Gastroesophageal sphincter (tissue), 4 donors: ENCODE results near the gene SRPK2. TPM values are rescaled to one million over a fixed set of nuclear protein-coding genes. Genes with fewer than 3 reads are reported as not detected.

Source experiments
- ATAC-seq: fragments of 150-250 bp; one replicate; pipeline ENCODE4 v1.9.1; 2016; ENCODE audit warnings: mild to moderate bottlenecking, moderate library complexity
- H3K27ac ChIP-seq, 4 donors: fragments of 200-600 bp; sonication (generic) in 3 of 4; 1 replicate in 3 of 4; 2 replicates in 1 of 4; pipeline ENCODE4 v1.5.1; 2016 to 2019
- H3K27me3 ChIP-seq: fragments of 200-600 bp; sonication (generic); one replicate; pipeline ENCODE4 v1.5.1; 2019
- H3K36me3 ChIP-seq, 2 donors: fragments of 200-600 bp; sonication (generic); one replicate each; pipeline ENCODE4 v1.5.1; 2019; ENCODE audit warnings: control low read depth in 1 of 2
- H3K4me1 ChIP-seq, 3 donors: fragments of 200-600 bp; sonication (generic); 1 replicate in 2 of 3; 2 replicates in 1 of 3; pipeline ENCODE4 v1.5.1; 2016 to 2019; ENCODE audit warnings: control low read depth in 2 of 3
- H3K4me3 ChIP-seq, 2 donors: fragments of 200-600 bp; sonication (generic); one replicate each; pipeline ENCODE4 v1.5.1; 2019; ENCODE audit warnings: mild to moderate bottlenecking in 1 of 2, moderate library complexity in 1 of 2
- H3K9me3 ChIP-seq, 3 donors: fragments of 200-600 bp; sonication (generic); one replicate each; pipeline ENCODE4 v1.5.1; 2017 to 2019; ENCODE audit warnings: control low read depth in 2 of 3
- CTCF ChIP-seq, 4 experiments: fragments of 200-600 bp in 2 of 4; fragments of 450-650 bp in 2 of 4; sonication (generic) in 1 of 4; IDR thresholded peaks; one replicate each; pipeline ENCODE4 v1.5.1; 2017 to 2019; ENCODE audit warnings: antibody characterized with exemption in 4 of 4, mild to moderate bottlenecking in 2 of 4, moderate library complexity in 2 of 4
- EP300 ChIP-seq: sonication (generic); formaldehyde crosslinking; IDR thresholded peaks from one replicate; pipeline ENCODE4 v1.6.1; 2017; ENCODE audit warnings: antibody characterized with exemption, mild to moderate bottlenecking
- POLR2A ChIP-seq, 2 donors: fragments of 450-650 bp; IDR thresholded peaks; one replicate each; pipeline ENCODE4 v1.6.1; 2017; ENCODE audit warnings: antibody characterized with exemption in 2 of 2, mild to moderate bottlenecking in 2 of 2, moderate library complexity in 1 of 2
- POLR2AphosphoS5 ChIP-seq: sonication (generic); formaldehyde crosslinking; IDR thresholded peaks from one replicate; pipeline ENCODE4 v1.6.1; 2017; ENCODE audit warnings: antibody characterized with exemption
- WGBS, 2 donors: methylation state at CpG; one replicate each; pipeline ENCODE4 v1.1.5; 2018; ENCODE audit warnings: low coverage in 1 of 2; 5-methylcytosine and 5-hydroxymethylcytosine counted together
- total RNA-seq, 4 donors: library from RNA; depleted of rRNA; stranded (reverse); fragments of >200 nt; gene quantifications; one replicate each; pipeline ENCODE4 v1.1.0, GENCODE V29; 2016

SRPK2 gene
- total RNA-seq, 4 donors from 2014 or later = 41.7 to 47.9 (median 43.8) TPM

- WGBS, 2 donors = 75% methylated on average over 2 of the region's 7 CpGs; no CpG with 5 or more reads in 1 of the 2 donors
- H3K9me3 ChIP-seq = no peaks in the 10 kb centered on the region
- no peak overlapping the region for H3K27ac ChIP-seq
- no peak for TF ChIP-seq CTCF (IDR thresholded peaks at IDR 0.05)
- TF ChIP-seq POLR2A (IDR thresholded peaks at IDR 0.05) = no peak
- TF ChIP-seq EP300 = no peak
- no peak for ATAC-seq
- peaks cover 0 to 6% (median 0%) of the 10 kb centered on the region in 3 donors for H3K4me1 ChIP-seq
- peaks cover 0 to 59% of the 10 kb centered on the region in 2 donors for H3K36me3 ChIP-seq
- H3K4me3 ChIP-seq = no peak overlapping the region
- H3K27me3 ChIP-seq = no peaks in the 10 kb centered on the region
Observed at GRCh38 chr7:105133358-105133757, 255.4 kb downstream of the SRPK2 start.

DNA sequence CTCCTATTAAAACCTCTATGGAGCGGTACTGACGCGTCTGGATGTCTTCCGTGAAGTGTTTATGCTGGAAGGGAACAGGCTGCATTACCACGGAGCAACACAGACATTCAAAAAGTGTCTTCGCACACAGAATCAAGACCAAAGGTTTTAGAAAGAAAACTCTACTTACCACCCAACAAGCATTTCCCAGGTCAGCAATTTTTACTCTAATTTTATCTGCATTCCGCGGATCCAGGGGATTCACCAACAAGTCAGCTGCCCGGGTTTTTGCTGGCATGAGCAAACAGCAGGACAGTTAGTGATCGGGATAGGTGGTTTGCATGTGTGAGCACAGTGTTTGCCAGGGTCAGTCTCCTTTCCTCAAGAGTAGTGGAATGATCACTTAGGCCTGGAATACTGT is 255.9 kb downstream of the SRPK2 start:
- Histone ChIP-seq H3K4me3 (no peak overlapping the region), H3K27me3 (no peaks in the 10 kb centered on the region), H3K36me3 (peaks cover 0 to 59% of the 10 kb centered on the region in 2 donors), H3K27ac (no peak overlapping the region), H3K4me1 (peaks cover 0 to 6% (median 0%) of the 10 kb centered on the region in 3 donors), H3K9me3 (no peaks in the 10 kb centered on the region)
- TF ChIP-seq POLR2AphosphoS5 (no peak), CTCF (IDR thresholded peaks at IDR 0.05) (no peak), EP300 (no peak), POLR2A (IDR thresholded peaks at IDR 0.05) (no peak)
- WGBS, 2 donors = 89 to 95% methylated on average over 5 to 9 of the region's 10 CpGs
- no peak for ATAC-seq

DNA sequence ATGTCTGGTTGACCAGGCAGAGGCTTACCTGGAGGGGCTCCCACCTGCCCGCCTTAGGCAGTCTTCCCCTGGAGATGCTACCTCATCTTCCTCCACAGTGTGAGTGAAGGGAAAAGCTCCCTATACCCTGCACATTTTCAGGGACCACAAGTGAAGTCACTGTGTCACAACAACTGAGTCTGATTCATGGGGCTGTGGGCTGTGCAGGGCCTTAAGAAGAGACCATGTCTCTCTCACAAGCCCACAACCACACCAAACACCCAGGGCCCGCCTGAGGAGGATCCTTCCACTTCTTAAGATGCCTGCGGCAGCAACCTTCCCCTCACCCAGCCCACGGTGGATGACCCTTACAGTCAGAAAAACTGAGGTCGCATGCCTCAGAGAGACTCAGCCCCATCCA is 256.4 kb downstream of the SRPK2 start:
- no peaks in the 10 kb centered on the region for H3K9me3 ChIP-seq
- H3K27ac ChIP-seq = no peak overlapping the region
- peaks cover 0 to 56% of the 10 kb centered on the region in 2 donors for H3K36me3 ChIP-seq
- TF ChIP-seq POLR2A (IDR thresholded peaks at IDR 0.05) (no peak), CTCF (IDR thresholded peaks at IDR 0.05) (no peak), EP300 (no peak), POLR2AphosphoS5 (no peak)
- no peak for ATAC-seq
- no peaks in the 10 kb centered on the region for H3K27me3 ChIP-seq
- H3K4me3 ChIP-seq = no peak overlapping the region
- 93 to 100% methylated on average over 1 to 3 of the region's 5 CpGs for WGBS, 2 donors
- H3K4me1 ChIP-seq = peaks cover 0 to 6% (median 0%) of the 10 kb centered on the region in 3 donors

DNA sequence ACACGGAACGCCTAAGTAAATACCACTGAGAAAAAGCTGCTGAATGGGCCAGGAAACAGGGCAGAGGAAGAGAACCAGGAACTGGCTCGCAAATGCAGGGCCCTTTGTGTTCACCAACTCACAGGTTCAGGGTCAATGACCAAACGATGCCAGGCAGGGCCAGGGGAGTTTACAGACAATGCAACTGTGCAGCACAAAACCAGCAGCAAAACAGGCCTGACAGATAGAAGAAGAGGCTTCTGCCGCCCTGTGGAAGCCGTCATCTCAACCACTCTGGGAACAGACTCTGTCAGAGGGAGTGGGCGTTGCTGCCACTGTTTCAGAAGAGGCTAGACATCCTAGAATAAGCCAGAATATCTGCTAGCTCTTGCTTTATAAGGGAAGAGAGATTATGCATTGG is 256.8 kb downstream of the SRPK2 start:
- peaks cover 0 to 6% (median 0%) of the 10 kb centered on the region in 3 donors for H3K4me1 ChIP-seq
- no peak for ATAC-seq
- no peaks in the 10 kb centered on the region for H3K9me3 ChIP-seq
- H3K4me3 ChIP-seq = no peak overlapping the region
- no peak overlapping the region for H3K27ac ChIP-seq
- no peaks in the 10 kb centered on the region for H3K27me3 ChIP-seq
- WGBS, 2 donors = 81 to 90% methylated on average over 2 to 5 of the region's 7 CpGs
- peaks cover 0 to 52% of the 10 kb centered on the region in 2 donors for H3K36me3 ChIP-seq
- TF ChIP-seq CTCF (IDR thresholded peaks at IDR 0.05) (no peak), POLR2A (IDR thresholded peaks at IDR 0.05) (no peak), POLR2AphosphoS5 (no peak), EP300 (no peak)

DNA sequence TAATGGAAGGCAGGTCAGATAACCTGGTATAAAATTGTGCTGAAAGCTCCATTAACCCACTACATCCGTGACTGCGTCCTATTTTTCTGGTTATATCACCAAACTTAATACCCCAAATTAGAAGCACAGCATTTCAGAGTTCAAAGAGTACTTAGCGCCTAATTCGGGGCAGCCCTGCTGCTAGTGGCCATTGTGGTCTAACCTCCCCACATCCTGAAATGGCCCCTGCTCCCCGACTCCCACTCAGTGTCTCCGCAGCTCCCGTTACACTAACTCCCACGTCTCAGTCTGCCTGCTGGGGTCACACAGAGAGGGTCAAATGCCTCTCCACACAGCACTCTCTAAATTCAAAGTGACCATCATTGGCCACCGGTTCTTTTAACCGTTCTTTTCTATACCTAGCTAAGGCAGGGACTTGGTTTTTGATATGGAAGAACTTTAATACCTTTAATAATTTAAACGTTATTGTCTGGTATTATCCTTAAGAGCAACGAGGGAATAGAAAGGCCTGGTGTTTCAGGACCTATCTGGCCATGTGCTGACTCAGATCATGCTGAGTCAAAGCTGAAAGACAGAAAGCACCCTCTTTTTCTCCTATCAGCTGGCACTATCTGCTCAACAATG is 257.6 kb downstream of the SRPK2 start:
- Histone ChIP-seq H3K36me3 (peaks cover 0 to 52% of the 10 kb centered on the region in 2 donors), H3K27ac (no peak overlapping the region), H3K27me3 (no peaks in the 10 kb centered on the region), H3K4me1 (peaks cover 0 to 6% (median 0%) of the 10 kb centered on the region in 3 donors), H3K9me3 (no peaks in the 10 kb centered on the region), H3K4me3 (no peak overlapping the region)
- no peak for ATAC-seq
- 84 to 88% methylated on average over 11 to 12 of the region's 12 CpGs for WGBS, 2 donors
- no peak for TF ChIP-seq POLR2A (IDR thresholded peaks at IDR 0.05)
- no peak for TF ChIP-seq POLR2AphosphoS5
- no peak for TF ChIP-seq CTCF (IDR thresholded peaks at IDR 0.05)
- TF ChIP-seq EP300 = no peak
